Osteoblast (primary cell): ENCODE data around the gene UBE2E1. TPM values are rescaled to one million over a fixed set of nuclear protein-coding genes. Genes with fewer than 3 reads are reported as not detected.

ENCODE experiments used
- DNase-seq: peaks from one replicate; pipeline ENCODE4 v3.0.0; 2011; ENCODE audit warnings: low spot score, mixed read lengths; ENCODE audit not compliant: insufficient read length; ENCODE audit errors: missing footprints
- H2AFZ ChIP-seq: 2 replicates; pipeline ENCODE4 v1.6.0; 2011; ENCODE audit warnings: mild to moderate bottlenecking, low read length
- H3K27ac ChIP-seq: 2 replicates; pipeline ENCODE4 v1.5.1; 2011; ENCODE audit warnings: mild to moderate bottlenecking, low read depth, low read length, moderate library complexity
- H3K27me3 ChIP-seq: 2 replicates; pipeline ENCODE4 v1.6.0; 2012; ENCODE audit warnings: mild to moderate bottlenecking, control low read depth, inconsistent platforms, low read length, moderate library complexity; ENCODE audit not compliant: insufficient read depth
- H3K36me3 ChIP-seq: 2 replicates; pipeline ENCODE4 v1.5.1; 2011; ENCODE audit warnings: mild to moderate bottlenecking, low read length, control low read depth, moderate library complexity; ENCODE audit not compliant: insufficient read depth
- H3K4me1 ChIP-seq: 2 replicates; pipeline ENCODE4 v1.5.1; 2011; ENCODE audit warnings: mild to moderate bottlenecking, low read length, control low read depth, moderate library complexity; ENCODE audit not compliant: insufficient read depth
- H3K4me2 ChIP-seq: 2 replicates; pipeline ENCODE4 v1.6.0; 2011; ENCODE audit warnings: mild to moderate bottlenecking, low read length; ENCODE audit not compliant: insufficient read depth
- H3K4me3 ChIP-seq: fragments of 200-600 bp; sonication (generic); 3 replicates; pipeline ENCODE4 v1.5.1; 2012; ENCODE audit warnings: mild to moderate bottlenecking, low read length, inconsistent platforms; ENCODE audit not compliant: insufficient read depth
- H3K79me2 ChIP-seq: 2 replicates; pipeline ENCODE4 v1.6.0; 2012; ENCODE audit warnings: mild to moderate bottlenecking, low read length, control low read depth, inconsistent platforms; ENCODE audit not compliant: insufficient read depth
- H3K9me3 ChIP-seq: 2 replicates; pipeline ENCODE4 v1.5.1; 2011; ENCODE audit warnings: low read depth, low read length, control low read depth
- H4K20me1 ChIP-seq: 2 replicates; pipeline ENCODE4 v1.6.0; 2012; ENCODE audit warnings: mild to moderate bottlenecking, low read length, control low read depth; ENCODE audit not compliant: insufficient read depth
- total RNA-seq: library from RNA; depleted of rRNA; stranded (reverse); fragments of >200 nt; gene quantifications from 2 replicates; pipeline ENCODE4 v1.2.3, GENCODE V29; 2012
- TF ChIP-seq, protein P1 (sequence below): IDR thresholded peaks from 2 replicates; pipeline ENCODE4 v1.5.1; 2011; ENCODE audit warnings: mild to moderate bottlenecking, low read depth, low read length, moderate library complexity; ENCODE audit errors: extremely low read depth

Gene UBE2E1
- total RNA-seq, 1 donor = 98.1 TPM

DNA sequence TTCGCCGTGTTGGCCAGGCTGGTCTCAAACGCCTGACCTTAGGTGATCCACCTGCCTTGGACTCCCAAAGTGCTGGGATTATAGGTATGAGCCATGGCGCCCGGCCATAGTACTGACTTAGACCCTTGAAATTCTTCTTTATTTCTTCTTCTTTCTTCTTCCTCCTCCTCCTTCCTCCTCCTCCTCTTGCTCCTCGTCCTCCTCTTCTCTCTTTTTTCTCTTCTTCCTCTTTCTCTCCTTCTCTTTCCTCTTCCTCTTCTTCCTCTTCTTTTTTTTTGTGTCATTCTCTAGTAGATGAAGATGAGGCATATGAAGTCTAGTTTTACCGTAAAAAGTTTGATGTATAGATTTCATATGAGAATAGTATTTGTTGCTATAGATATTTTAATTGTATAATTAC, 120.5 kb downstream of the UBE2E1 start:
- peaks cover under 1% of the 10 kb centered on the region for H4K20me1 ChIP-seq
- H3K9me3 ChIP-seq = no peaks in the 10 kb centered on the region
- DNase-seq = no peak
- no peak overlapping the region for H2AFZ ChIP-seq
- H3K79me2 ChIP-seq = no peaks in the 10 kb centered on the region
- H3K4me2 ChIP-seq = no peak overlapping the region
- no peak overlapping the region for H3K4me3 ChIP-seq
- H3K36me3 ChIP-seq = no peaks in the 10 kb centered on the region
- H3K27ac ChIP-seq = no peak overlapping the region
- no peaks in the 10 kb centered on the region for H3K27me3 ChIP-seq
- TF ChIP-seq, protein P1, sequence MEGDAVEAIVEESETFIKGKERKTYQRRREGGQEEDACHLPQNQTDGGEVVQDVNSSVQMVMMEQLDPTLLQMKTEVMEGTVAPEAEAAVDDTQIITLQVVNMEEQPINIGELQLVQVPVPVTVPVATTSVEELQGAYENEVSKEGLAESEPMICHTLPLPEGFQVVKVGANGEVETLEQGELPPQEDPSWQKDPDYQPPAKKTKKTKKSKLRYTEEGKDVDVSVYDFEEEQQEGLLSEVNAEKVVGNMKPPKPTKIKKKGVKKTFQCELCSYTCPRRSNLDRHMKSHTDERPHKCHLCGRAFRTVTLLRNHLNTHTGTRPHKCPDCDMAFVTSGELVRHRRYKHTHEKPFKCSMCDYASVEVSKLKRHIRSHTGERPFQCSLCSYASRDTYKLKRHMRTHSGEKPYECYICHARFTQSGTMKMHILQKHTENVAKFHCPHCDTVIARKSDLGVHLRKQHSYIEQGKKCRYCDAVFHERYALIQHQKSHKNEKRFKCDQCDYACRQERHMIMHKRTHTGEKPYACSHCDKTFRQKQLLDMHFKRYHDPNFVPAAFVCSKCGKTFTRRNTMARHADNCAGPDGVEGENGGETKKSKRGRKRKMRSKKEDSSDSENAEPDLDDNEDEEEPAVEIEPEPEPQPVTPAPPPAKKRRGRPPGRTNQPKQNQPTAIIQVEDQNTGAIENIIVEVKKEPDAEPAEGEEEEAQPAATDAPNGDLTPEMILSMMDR = no peak
- peaks cover 8% of the 10 kb centered on the region for H3K4me1 ChIP-seq

DNA sequence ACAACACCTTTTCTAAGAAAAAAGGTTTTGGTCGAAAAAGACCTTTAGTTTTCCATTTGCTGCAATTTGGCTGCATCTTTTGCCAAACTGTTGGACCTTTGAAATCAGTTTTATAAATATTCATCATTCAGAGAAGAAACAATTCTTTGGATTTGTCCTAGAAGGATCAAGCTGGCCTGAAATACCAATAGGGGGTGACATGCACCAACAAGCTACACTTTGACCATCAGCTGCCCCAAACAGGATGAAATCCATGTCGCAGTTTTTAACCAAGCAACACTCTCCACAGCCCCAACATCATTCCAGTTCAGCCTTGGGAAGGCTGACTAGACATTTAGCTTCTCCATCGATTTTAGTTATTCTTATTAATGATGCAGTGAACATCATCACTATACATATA, 121.0 kb downstream of the UBE2E1 start:
- no peak for DNase-seq
- Histone ChIP-seq H3K9me3 (no peaks in the 10 kb centered on the region), H3K36me3 (no peaks in the 10 kb centered on the region), H3K27me3 (no peaks in the 10 kb centered on the region), H2AFZ (no peak overlapping the region), H3K4me1 (peaks cover 8% of the 10 kb centered on the region), H4K20me1 (no peaks in the 10 kb centered on the region), H3K27ac (no peak overlapping the region), H3K4me3 (no peak overlapping the region), H3K4me2 (no peak overlapping the region), H3K79me2 (no peaks in the 10 kb centered on the region)
- TF ChIP-seq, protein P1 = peak; percentile 21

DNA sequence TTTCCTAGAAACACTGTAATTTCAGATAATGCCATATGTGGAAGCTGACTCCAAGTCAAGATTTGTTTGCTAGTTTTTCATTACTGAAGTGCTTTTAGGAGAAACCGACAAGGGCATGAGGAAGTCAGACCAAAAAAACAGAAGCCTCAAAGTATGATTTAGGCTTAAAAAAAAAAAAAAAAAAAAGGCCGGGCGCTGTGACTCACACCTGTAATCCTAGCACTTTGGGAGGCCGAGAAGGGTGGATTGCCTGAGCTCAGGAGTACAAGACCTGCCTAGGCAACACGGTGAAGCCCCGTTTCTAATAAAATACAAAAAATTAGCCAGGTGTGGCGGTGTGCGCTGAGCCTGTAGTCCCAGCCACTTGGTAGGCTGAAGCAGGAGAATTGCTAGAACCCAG, 122.8 kb downstream of the UBE2E1 start:
- H3K27ac ChIP-seq = no peak overlapping the region
- H3K36me3 ChIP-seq = no peaks in the 10 kb centered on the region
- TF ChIP-seq, protein P1 = no peak
- H3K4me1 ChIP-seq = peaks cover 8% of the 10 kb centered on the region
- H3K4me3 ChIP-seq = no peak overlapping the region
- H3K4me2 ChIP-seq = no peak overlapping the region
- H4K20me1 ChIP-seq = no peaks in the 10 kb centered on the region
- H3K79me2 ChIP-seq = no peaks in the 10 kb centered on the region
- DNase-seq = no peak
- H3K9me3 ChIP-seq = no peaks in the 10 kb centered on the region
- H2AFZ ChIP-seq = no peak overlapping the region
- no peaks in the 10 kb centered on the region for H3K27me3 ChIP-seq

- H3K4me1 ChIP-seq = no peaks in the 10 kb centered on the region
- peaks cover 4% of the 10 kb centered on the region for H3K27me3 ChIP-seq
- H2AFZ ChIP-seq = no peak overlapping the region
- no peak overlapping the region for H3K4me3 ChIP-seq
- no peak for DNase-seq
- H3K27ac ChIP-seq = no peak overlapping the region
- H3K36me3 ChIP-seq = no peaks in the 10 kb centered on the region
- no peaks in the 10 kb centered on the region for H3K9me3 ChIP-seq
- H3K4me2 ChIP-seq = no peak overlapping the region
- H4K20me1 ChIP-seq = no peaks in the 10 kb centered on the region
- no peaks in the 10 kb centered on the region for H3K79me2 ChIP-seq
- TF ChIP-seq, protein P1 = no peak
Observed at GRCh38 chr3:23931597-23931996, 125.8 kb downstream of the UBE2E1 start.
